ENCODE results near the gene ATPAF1. TPM values are rescaled to one million over a fixed set of nuclear protein-coding genes. Genes with fewer than 3 reads are reported as not detected.

The ATPAF1 gene
- total RNA-seq, 2 experiments from 2014 or later: 47.4 to 55.0 TPM

DNA sequence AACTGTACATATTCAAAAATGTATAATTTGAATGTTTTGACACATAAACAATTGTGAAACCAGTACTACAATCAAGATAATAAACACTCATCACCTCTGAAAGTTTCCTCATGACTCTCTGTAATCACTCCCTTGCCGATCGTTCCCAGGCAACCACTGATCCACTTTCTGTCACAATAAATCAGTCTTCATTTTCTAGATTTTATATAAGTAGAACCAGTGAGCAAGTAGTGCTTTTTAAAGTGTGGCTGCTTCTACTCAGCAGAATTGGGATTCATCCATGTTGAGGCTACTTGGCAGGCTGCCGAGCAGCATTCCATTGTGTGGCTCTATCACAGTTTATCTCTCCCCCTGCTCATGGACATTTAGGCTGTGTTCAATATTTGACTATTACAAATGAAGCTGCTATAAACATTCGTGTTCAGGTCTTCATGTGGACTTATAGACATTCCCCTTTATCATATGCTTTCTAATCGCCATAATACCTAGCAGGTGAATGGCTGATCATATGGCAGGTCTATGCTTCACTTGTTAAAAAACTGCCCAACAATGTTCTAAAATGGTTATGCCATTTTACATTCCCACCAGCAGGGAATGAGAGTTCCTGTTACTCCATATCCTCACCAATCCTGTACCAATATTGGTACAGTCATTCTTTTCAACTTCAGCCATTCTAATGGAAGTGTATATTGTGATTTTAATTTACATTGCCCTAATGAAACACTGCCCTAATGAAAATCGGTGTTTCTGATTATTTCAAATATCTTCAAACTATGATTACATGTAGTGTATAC lies 24.0 kb upstream of the ATPAF1 start:
- no peaks in the 10 kb centered on the region for H3K27me3 Mint-ChIP-seq (ENCODE audit: low read depth)
- POLR2A ChIA-PET: no interaction called here
- H3K27ac Mint-ChIP-seq: no peak overlapping the region
- CTCF ChIA-PET: no interaction called here
- DNase-seq: no peak
- peaks cover 80% of the 10 kb centered on the region for H3K36me3 Mint-ChIP-seq (ENCODE audit: low read depth)
- H3K4me1 Mint-ChIP-seq (ENCODE audit: low read depth): peaks cover 11% of the 10 kb centered on the region
- no peak for ATAC-seq
- no peaks in the 10 kb centered on the region for H3K9me3 Mint-ChIP-seq (ENCODE audit: insufficient read depth)
- no peak overlapping the region for H3K4me3 Mint-ChIP-seq

DNA sequence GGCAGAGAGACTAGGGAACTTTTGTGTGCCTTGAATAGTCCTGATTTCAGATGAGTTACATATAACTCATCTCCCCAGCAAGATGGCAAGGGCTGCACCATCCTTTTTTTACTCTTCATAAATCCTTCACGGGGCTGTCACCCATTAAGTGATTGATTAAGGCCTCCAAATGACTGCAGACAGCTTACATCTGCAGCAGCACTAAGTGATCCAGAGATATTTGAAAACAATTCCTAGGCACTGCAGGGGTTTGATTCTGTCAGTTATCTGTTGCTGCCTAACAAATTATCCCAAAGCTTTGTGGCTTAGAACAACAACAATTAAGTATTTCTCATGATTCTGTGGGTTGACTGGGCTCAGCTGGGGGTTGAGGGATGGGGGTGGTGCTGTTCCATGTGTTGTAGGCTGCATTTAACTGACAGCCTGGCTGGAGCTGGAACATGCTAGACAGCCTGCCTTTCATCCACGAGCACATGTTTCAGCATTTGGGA lies 22.8 kb upstream of the ATPAF1 start:
- Mint-ChIP-seq H3K4me1 (ENCODE audit: low read depth) (peaks cover 11% of the 10 kb centered on the region), H3K27me3 (ENCODE audit: low read depth) (no peaks in the 10 kb centered on the region), H3K9me3 (ENCODE audit: insufficient read depth) (no peaks in the 10 kb centered on the region), H3K4me3 (no peak overlapping the region), H3K27ac (no peak overlapping the region), H3K36me3 (ENCODE audit: low read depth) (peaks cover 79% of the 10 kb centered on the region)
- ChIA-PET POLR2A (no interaction called here), CTCF (no interaction called here)
- no peak for DNase-seq
- no peak for ATAC-seq

DNA sequence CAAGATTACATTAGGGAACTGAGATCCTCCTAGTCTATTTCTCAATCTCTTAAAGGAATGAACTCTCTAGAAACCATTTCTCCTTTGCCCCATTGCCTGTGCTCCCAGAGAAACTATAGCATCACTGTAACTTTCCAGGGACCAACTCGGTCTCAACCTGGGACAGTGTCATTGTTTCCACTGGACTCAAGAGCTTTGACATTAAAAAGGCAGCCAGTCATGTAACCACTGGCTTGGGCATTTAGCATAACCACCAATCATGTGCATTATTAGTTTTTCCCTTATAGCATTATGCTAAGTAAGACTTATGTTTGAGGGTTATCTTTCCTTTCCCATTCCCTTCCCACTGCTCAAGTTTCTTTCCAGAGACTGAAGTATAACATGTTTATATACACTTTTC lies 21.7 kb upstream of the ATPAF1 start:
- no peak for ATAC-seq
- Mint-ChIP-seq H3K4me1 (ENCODE audit: low read depth) (peaks cover 12% of the 10 kb centered on the region), H3K27me3 (ENCODE audit: low read depth) (no peaks in the 10 kb centered on the region), H3K27ac (no peak overlapping the region), H3K9me3 (ENCODE audit: insufficient read depth) (no peaks in the 10 kb centered on the region), H3K36me3 (ENCODE audit: low read depth) (peaks cover 70% of the 10 kb centered on the region), H3K4me3 (no peak overlapping the region)
- ChIA-PET CTCF (no interaction called here), POLR2A (no interaction called here)
- DNase-seq: no peak

DNA sequence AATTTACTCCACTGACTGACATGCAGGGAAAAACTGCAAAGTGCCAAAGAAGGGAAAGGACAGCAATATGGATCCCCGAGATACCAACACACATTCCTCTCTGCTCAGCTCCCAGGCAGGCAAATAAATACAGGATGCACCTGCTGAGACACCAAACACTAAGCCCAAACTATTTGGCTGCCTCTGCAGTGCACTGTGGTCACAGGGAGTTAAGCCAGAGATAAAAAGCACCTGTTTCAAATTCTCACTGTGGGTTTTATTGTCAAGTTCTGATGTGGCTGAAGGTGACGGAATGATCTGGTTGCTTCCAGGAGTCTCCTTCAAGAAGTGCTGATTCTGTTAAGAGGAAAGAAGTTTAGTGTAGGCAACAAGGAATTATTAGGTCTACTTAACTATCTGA lies 21.2 kb upstream of the ATPAF1 start:
- ATAC-seq: no peak
- Mint-ChIP-seq H3K27me3 (ENCODE audit: low read depth) (no peaks in the 10 kb centered on the region), H3K36me3 (ENCODE audit: low read depth) (peaks cover 70% of the 10 kb centered on the region), H3K4me3 (no peak overlapping the region), H3K4me1 (ENCODE audit: low read depth) (peaks cover 13% of the 10 kb centered on the region), H3K27ac (no peak overlapping the region), H3K9me3 (ENCODE audit: insufficient read depth) (no peaks in the 10 kb centered on the region)
- ChIA-PET POLR2A (no interaction called here), CTCF (no interaction called here)
- DNase-seq: no peak

DNA sequence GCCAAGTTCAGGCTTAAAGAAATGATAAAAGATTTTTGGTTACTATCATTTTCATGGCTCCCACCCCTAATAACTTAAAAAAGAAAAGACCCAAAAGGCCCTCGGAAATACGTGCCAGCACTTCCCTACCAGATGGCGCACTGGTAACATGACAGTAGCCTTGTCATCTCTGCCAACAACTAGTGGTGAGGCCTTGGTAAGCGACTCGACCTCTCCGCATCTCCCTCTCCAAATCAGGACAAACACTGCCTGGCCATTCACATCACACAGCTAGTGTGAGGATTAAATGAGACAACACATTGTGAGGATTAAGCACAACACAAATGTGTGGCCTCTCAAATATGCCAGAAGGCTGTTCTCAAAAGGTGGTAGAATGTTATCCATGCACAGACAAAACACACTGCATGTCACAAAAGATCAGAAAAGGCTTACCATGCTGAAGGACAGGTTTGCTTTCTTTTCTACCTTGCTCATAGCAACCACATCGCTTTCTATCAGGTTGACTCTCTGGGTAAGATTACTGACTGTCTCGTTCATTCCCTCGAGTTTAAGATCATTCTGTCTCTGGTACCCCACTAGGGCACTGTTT lies 19.9 kb upstream of the ATPAF1 start:
- POLR2A ChIA-PET: no interaction called here
- Mint-ChIP-seq H3K4me3 (no peak overlapping the region), H3K27ac (no peak overlapping the region), H3K27me3 (ENCODE audit: low read depth) (no peaks in the 10 kb centered on the region), H3K4me1 (ENCODE audit: low read depth) (peaks cover 13% of the 10 kb centered on the region), H3K9me3 (ENCODE audit: insufficient read depth) (no peaks in the 10 kb centered on the region), H3K36me3 (ENCODE audit: low read depth) (peaks cover 72% of the 10 kb centered on the region)
- CTCF ChIA-PET: interaction anchor here (1.2 kb wide), 1 partner anchor 12 kb away, joined by 4 read pairs; no protein-coding TSS in a partner anchor
- no peak for ATAC-seq
- no peak for DNase-seq

DNA sequence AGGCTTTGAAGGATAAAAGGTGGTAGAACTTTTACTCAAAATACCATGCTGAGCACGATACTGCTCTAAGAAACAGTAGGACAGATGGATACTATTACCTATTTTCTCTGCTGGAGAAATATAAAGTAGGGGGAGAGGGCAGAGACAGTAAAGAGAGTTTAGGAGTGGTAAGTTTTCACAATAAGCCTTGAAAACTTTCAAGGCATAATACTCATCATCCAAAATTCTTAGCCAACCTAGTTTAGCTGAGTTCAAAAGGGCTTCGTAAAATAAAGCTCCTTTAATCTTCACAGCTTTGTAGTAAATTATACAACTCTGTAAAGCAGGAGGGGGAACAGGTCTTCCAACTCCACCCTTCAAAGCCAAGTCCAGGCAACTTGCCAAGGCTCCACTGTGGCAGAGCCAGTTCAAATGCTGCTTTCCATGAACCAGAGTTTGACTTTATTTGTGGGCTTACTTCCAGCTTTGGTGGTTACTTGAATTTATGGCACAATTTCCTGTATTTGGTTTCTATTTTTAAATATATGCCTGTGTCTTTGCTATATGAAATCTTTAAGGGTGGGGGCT lies 19.0 kb upstream of the ATPAF1 start:
- POLR2A ChIA-PET: no interaction called here
- Mint-ChIP-seq H3K9me3 (ENCODE audit: insufficient read depth) (no peaks in the 10 kb centered on the region), H3K4me1 (ENCODE audit: low read depth) (peaks cover 13% of the 10 kb centered on the region), H3K4me3 (no peak overlapping the region), H3K27me3 (ENCODE audit: low read depth) (no peaks in the 10 kb centered on the region), H3K36me3 (ENCODE audit: low read depth) (peaks cover 72% of the 10 kb centered on the region), H3K27ac (no peak overlapping the region)
- DNase-seq: no peak
- CTCF ChIA-PET: interaction anchor here (1.2 kb wide), 1 partner anchor 12 kb away, joined by 4 read pairs; no protein-coding TSS in a partner anchor
- ATAC-seq: no peak

DNA sequence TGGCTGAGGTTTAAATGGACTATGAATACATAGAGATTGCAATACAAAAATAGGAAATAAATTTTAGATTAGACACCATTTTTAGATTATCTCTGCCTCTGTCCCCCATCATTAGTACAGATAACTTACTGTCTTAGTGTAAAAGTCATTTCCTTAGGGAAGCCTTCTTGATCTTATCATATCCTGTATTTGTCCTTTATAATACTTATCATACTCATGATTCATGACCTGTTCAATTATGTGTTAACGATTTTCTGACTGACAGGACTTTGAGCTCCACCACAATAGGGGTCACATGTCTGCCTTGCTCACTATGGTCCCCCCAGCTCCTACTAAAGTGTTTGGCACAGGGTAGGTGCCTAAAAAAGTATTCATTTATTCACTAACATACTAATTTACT lies 18.1 kb upstream of the ATPAF1 start:
- CTCF ChIA-PET: no interaction called here
- POLR2A ChIA-PET: no interaction called here
- Mint-ChIP-seq H3K4me3 (no peak overlapping the region), H3K27me3 (ENCODE audit: low read depth) (no peaks in the 10 kb centered on the region), H3K4me1 (ENCODE audit: low read depth) (peaks cover 13% of the 10 kb centered on the region), H3K36me3 (ENCODE audit: low read depth) (peaks cover 71% of the 10 kb centered on the region), H3K9me3 (ENCODE audit: insufficient read depth) (no peaks in the 10 kb centered on the region), H3K27ac (no peak overlapping the region)
- ATAC-seq: no peak
- no peak for DNase-seq

DNA sequence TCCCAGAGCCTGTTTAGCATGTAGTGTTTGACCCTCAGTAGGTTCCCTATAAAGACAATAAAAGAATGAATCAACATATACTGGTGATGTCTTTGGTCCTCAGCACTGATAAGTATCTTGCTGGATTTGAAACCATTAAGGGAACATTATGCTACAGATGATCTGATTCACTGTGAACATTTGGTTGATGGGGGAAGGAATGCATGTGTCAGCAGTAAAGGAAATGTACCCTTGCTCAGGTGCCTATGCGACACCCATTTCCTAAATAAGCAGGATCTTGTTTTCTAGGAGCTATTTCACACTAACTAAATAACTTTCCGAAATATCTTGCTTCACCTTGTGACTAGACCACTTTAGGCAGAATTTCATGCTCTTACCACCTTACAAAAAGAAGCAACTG lies 16.5 kb upstream of the ATPAF1 start:
- POLR2A ChIA-PET: no interaction called here
- no peak overlapping the region for H3K27ac Mint-ChIP-seq
- no peaks in the 10 kb centered on the region for H3K9me3 Mint-ChIP-seq (ENCODE audit: insufficient read depth)
- peaks cover 13% of the 10 kb centered on the region for H3K4me1 Mint-ChIP-seq (ENCODE audit: low read depth)
- ATAC-seq (no peak), DNase-seq (no peak)
- H3K36me3 Mint-ChIP-seq (ENCODE audit: low read depth): peaks cover 73% of the 10 kb centered on the region
- H3K4me3 Mint-ChIP-seq: no peak overlapping the region
- CTCF ChIA-PET: interaction anchor here (0.9 to 1.3 kb wide), 4 partner anchors 8 to 155 kb away, joined by 3 to 4 read pairs (median 3); no protein-coding TSS in a partner anchor
- no peaks in the 10 kb centered on the region for H3K27me3 Mint-ChIP-seq (ENCODE audit: low read depth)

DNA sequence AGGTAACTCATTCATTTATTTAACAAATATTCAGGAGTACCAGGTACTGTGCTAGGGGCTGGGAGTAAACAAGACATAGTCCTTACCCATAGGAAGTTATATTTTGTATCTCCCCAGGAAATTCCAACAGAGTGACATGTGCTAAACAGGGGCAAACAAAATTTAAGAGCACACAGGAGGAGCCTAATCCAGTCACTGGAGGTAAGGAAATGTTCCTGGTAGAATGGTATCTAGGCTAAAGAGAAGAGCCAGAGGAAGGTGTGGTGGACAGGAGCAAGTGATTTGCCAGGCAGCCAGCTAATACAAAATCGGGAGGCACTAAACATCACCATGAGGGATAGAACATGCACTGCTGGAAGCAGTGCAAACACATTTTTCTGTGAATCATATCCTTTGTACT lies 13.9 kb upstream of the ATPAF1 start:
- no peak for ATAC-seq
- ChIA-PET POLR2A (interaction anchor here (0.6 kb wide), 1 partner anchor 14 kb away, joined by 3 read pairs; no protein-coding TSS in a partner anchor), CTCF (no interaction called here)
- Mint-ChIP-seq H3K27me3 (ENCODE audit: low read depth) (no peaks in the 10 kb centered on the region), H3K36me3 (ENCODE audit: low read depth) (peaks cover 71% of the 10 kb centered on the region), H3K4me3 (no peak overlapping the region), H3K9me3 (ENCODE audit: insufficient read depth) (no peaks in the 10 kb centered on the region), H3K27ac (peak overlapping the region; percentile 1), H3K4me1 (ENCODE audit: low read depth) (peaks cover 8% of the 10 kb centered on the region)
- no peak for DNase-seq

DNA sequence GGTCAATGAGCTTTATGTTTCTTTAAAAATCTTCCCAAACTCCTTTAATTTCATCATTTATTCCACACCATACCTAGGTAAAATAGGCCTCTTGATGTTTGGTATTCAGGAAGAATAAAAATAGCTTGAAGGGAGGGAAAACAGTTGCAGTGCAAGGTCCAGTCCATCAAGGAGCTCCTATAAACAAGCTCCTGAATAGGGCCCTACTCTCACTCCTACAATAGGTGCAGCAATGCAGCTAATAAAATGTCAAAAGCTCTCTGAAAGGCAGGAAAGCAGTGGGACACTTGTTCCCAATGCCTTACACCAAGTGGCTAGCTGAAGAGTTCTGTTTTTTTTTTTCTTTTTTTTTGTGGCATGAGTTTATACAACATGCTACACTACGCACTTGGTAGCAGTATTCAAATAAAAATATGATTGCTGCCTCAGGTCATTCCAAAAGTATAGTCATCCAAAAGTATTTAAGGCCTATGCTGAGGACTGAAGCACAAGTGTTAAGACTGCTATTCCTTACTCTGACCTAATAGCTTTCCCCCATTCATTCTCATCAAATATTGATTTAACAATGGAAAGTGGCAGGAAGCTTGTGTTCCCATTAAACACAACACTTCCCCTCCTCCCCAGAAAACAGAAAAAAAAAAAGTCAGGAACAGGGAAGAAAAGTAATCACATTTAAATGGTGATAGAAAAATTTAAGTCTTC lies 13.3 kb upstream of the ATPAF1 start:
- Mint-ChIP-seq H3K36me3 (ENCODE audit: low read depth) (peaks cover 70% of the 10 kb centered on the region), H3K4me3 (no peak overlapping the region), H3K27me3 (ENCODE audit: low read depth) (no peaks in the 10 kb centered on the region), H3K4me1 (ENCODE audit: low read depth) (peaks cover 14% of the 10 kb centered on the region), H3K9me3 (ENCODE audit: insufficient read depth) (no peaks in the 10 kb centered on the region), H3K27ac (no peak overlapping the region)
- no peak for DNase-seq
- no peak for ATAC-seq
- ChIA-PET CTCF (no interaction called here), POLR2A (interaction anchor here (0.6 kb wide), 1 partner anchor 14 kb away, joined by 3 read pairs; no protein-coding TSS in a partner anchor)

DNA sequence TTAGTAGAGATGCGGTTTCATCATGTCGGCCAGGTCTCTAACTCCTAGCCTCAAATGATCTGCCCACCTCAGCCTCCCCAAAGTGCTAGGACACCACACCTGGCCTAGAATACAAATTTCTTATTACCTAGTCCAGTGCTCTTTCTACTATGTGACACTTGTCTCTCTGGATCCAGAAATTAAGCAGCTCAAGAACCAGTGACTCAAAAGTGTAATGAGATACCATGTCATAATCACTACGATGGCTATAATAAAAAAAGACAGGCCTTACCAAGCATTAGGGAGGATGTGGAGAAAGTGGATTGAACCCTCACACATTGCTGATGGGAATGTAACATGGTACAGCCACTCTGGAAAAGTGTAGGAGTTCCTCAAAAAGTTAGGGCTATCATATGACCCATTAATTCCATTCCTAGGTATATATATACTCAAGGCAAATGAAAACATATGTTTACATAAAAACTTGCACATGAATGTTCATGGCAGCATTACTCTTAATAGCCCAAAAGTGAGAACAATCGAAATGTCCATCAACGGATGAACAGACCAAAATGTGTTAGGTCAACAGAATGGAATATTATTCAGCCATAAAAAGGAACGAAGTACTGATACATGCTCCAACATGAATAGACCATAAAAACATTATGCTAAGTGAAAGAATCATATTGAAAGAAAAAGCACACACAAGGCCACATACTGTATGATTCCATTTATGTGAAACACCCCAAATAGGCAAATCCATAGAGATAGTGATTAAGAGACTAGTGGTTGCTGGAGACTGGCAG lies 11.8 kb upstream of the ATPAF1 start:
- no peak overlapping the region for H3K27ac Mint-ChIP-seq
- POLR2A ChIA-PET: no interaction called here
- no peaks in the 10 kb centered on the region for H3K27me3 Mint-ChIP-seq (ENCODE audit: low read depth)
- H3K36me3 Mint-ChIP-seq (ENCODE audit: low read depth): peaks cover 73% of the 10 kb centered on the region
- ATAC-seq (no peak), DNase-seq (no peak)
- peaks cover 28% of the 10 kb centered on the region for H3K4me1 Mint-ChIP-seq (ENCODE audit: low read depth)
- no peaks in the 10 kb centered on the region for H3K9me3 Mint-ChIP-seq (ENCODE audit: insufficient read depth)
- no peak overlapping the region for H3K4me3 Mint-ChIP-seq
- CTCF ChIA-PET: interaction anchor here (1.1 kb wide), 1 partner anchor 24 kb away, joined by 3 read pairs; no protein-coding TSS in a partner anchor
